ENCODE data around the gene ZNF366. TPM values are rescaled to one million over a fixed set of nuclear protein-coding genes. Genes with fewer than 3 reads are reported as not detected.

The ZNF366 gene
- total RNA-seq, 1 donor from 2014 or later = 13.6 TPM

GRCh38 chr5:72463449-72464052, 43.7 kb downstream of the ZNF366 start:
- peaks cover 19% of the 10 kb centered on the region for H3K4me1 ChIP-seq
- DNase-seq (no peak), ATAC-seq (no peak)
- no peaks in the 10 kb centered on the region for H3K27me3 ChIP-seq (ENCODE audit: low read depth)
- H3K36me3 ChIP-seq = no peaks in the 10 kb centered on the region
- intact Hi-C loops (cut with DNase I) = no loop called here
- H3K9me3 ChIP-seq = no peaks in the 10 kb centered on the region
- no peak overlapping the region for H3K4me3 ChIP-seq
- H3K27ac ChIP-seq = peak overlapping the region; percentile 32
- no peak for TF ChIP-seq CTCF (IDR thresholded peaks at IDR 0.05)

- DNase-seq (no peak), ATAC-seq (no peak)
- intact Hi-C loops (cut with DNase I) = no loop called here
- Histone ChIP-seq H3K36me3 (no peaks in the 10 kb centered on the region), H3K27me3 (ENCODE audit: low read depth) (no peaks in the 10 kb centered on the region), H3K9me3 (no peaks in the 10 kb centered on the region), H3K27ac (no peak overlapping the region), H3K4me3 (no peak overlapping the region), H3K4me1 (peaks cover 15% of the 10 kb centered on the region)
- no peak for TF ChIP-seq CTCF (IDR thresholded peaks at IDR 0.05)
These were observed 46.8 kb downstream of the ZNF366 start for GRCh38 chr5:72460413-72460812.

GRCh38 chr5:72459913-72460312, 47.3 kb downstream of the ZNF366 start:
- intact Hi-C loops (cut with DNase I) = no loop called here
- TF ChIP-seq CTCF (IDR thresholded peaks at IDR 0.05) = no peak
- Histone ChIP-seq H3K27ac (no peak overlapping the region), H3K4me1 (peaks cover 15% of the 10 kb centered on the region), H3K36me3 (no peaks in the 10 kb centered on the region), H3K9me3 (no peaks in the 10 kb centered on the region), H3K4me3 (no peak overlapping the region), H3K27me3 (ENCODE audit: low read depth) (no peaks in the 10 kb centered on the region)
- ATAC-seq (no peak), DNase-seq (no peak)

GRCh38 chr5:72459089-72459661, 48.0 kb downstream of the ZNF366 start:
- intact Hi-C loops (cut with DNase I) = no loop called here
- no peaks in the 10 kb centered on the region for H3K27me3 ChIP-seq (ENCODE audit: low read depth)
- ATAC-seq = peak; percentile 15 to 37

GRCh38 chr5:72458407-72458806, 48.8 kb downstream of the ZNF366 start:
- TF ChIP-seq CTCF (IDR thresholded peaks at IDR 0.05) = no peak
- H3K9me3 ChIP-seq = no peaks in the 10 kb centered on the region
- no peaks in the 10 kb centered on the region for H3K27me3 ChIP-seq (ENCODE audit: low read depth)
- H3K4me3 ChIP-seq = no peak overlapping the region
- no peak overlapping the region for H3K27ac ChIP-seq
- ATAC-seq (no peak), DNase-seq (no peak)
- peaks cover 25% of the 10 kb centered on the region for H3K4me1 ChIP-seq
- intact Hi-C loops (cut with DNase I) = no loop called here
- no peaks in the 10 kb centered on the region for H3K36me3 ChIP-seq

More at GRCh38 chr5:72459089-72459661, 48.0 kb downstream of the ZNF366 start:
- no peaks in the 10 kb centered on the region for H3K36me3 ChIP-seq
- peaks cover 17% of the 10 kb centered on the region for H3K4me1 ChIP-seq
- H3K9me3 ChIP-seq = no peaks in the 10 kb centered on the region
- DNase-seq = no peak
- TF ChIP-seq CTCF (IDR thresholded peaks at IDR 0.05) = no peak
- no peak overlapping the region for H3K4me3 ChIP-seq
- no peak overlapping the region for H3K27ac ChIP-seq
